Neural crest cell (in vitro differentiated cells): ENCODE measurements around the gene CLNK. TPM values are rescaled to one million over a fixed set of nuclear protein-coding genes. Genes with fewer than 3 reads are reported as not detected.

Experiments
- DNase-seq: peaks from one replicate; pipeline ENCODE4 v3.0.0; 2021; ENCODE audit warnings: low read depth, mixed read lengths, low spot score
- H3K27ac Mint-ChIP-seq: one replicate; pipeline ENCODE4 v1.8.0; 2021; ENCODE audit warnings: mild to moderate bottlenecking, mixed read lengths; ENCODE audit not compliant: unreplicated experiment
- H3K27me3 Mint-ChIP-seq: 2 replicates; pipeline ENCODE4 v1.8.0; 2021; ENCODE audit warnings: low read depth, mild to moderate bottlenecking, mixed read lengths
- H3K36me3 Mint-ChIP-seq: 2 replicates; pipeline ENCODE4 v1.8.0; 2021; ENCODE audit warnings: low read depth, mild to moderate bottlenecking, mixed read lengths
- H3K4me1 Mint-ChIP-seq: 2 replicates; pipeline ENCODE4 v1.8.0; 2021; ENCODE audit warnings: mixed read lengths
- H3K4me3 Mint-ChIP-seq: one replicate; pipeline ENCODE4 v1.8.0; 2021; ENCODE audit warnings: mild to moderate bottlenecking, mixed read lengths
- H3K9me3 Mint-ChIP-seq: 2 replicates; pipeline ENCODE4 v1.8.0; 2021; ENCODE audit warnings: mixed read lengths
- CTCF ChIP-seq: fragments of 200-600 bp; sonication (generic); conservative IDR thresholded peaks from 2 replicates; pipeline ENCODE4 v1.5.0; 2021; ENCODE audit warnings: antibody characterized with exemption, mild to moderate bottlenecking
- total RNA-seq: library from RNA; stranded (reverse); gene quantifications from 2 replicates; pipeline ENCODE4 v1.2.1, GENCODE V29; 2021

CLNK gene
- total RNA-seq, 1 donor from 2014 or later: not detected

- H3K4me3 Mint-ChIP-seq: no peak overlapping the region
- H3K9me3 Mint-ChIP-seq: no peaks in the 10 kb centered on the region
- no peak overlapping the region for H3K27ac Mint-ChIP-seq
- no peaks in the 10 kb centered on the region for H3K36me3 Mint-ChIP-seq
- no peak for DNase-seq
- no peak for TF ChIP-seq CTCF
- no peaks in the 10 kb centered on the region for H3K27me3 Mint-ChIP-seq
- H3K4me1 Mint-ChIP-seq: peaks cover 13% of the 10 kb centered on the region
These were observed 4.3 kb upstream of the CLNK start for GRCh38 chr4:10688846-10689245.

GRCh38 chr4:10688022-10688421, 3.5 kb upstream of the CLNK start:
- TF ChIP-seq CTCF: no peak
- Mint-ChIP-seq H3K27me3 (no peaks in the 10 kb centered on the region), H3K4me1 (peaks cover 13% of the 10 kb centered on the region), H3K9me3 (no peaks in the 10 kb centered on the region), H3K27ac (no peak overlapping the region), H3K4me3 (no peak overlapping the region), H3K36me3 (no peaks in the 10 kb centered on the region)
- no peak for DNase-seq

- DNase-seq: no peak
- Mint-ChIP-seq H3K4me3 (no peak overlapping the region), H3K36me3 (no peaks in the 10 kb centered on the region), H3K4me1 (peaks cover 13% of the 10 kb centered on the region), H3K9me3 (no peaks in the 10 kb centered on the region), H3K27me3 (no peaks in the 10 kb centered on the region), H3K27ac (no peak overlapping the region)
- no peak for TF ChIP-seq CTCF
These were observed 3.0 kb upstream of the CLNK start for GRCh38 chr4:10687526-10687925.

GRCh38 chr4:10682397-10682796, 2.2 kb downstream of the CLNK start:
- no peak for DNase-seq
- Mint-ChIP-seq H3K9me3 (no peaks in the 10 kb centered on the region), H3K27me3 (no peaks in the 10 kb centered on the region), H3K27ac (no peak overlapping the region), H3K4me1 (peaks cover 10% of the 10 kb centered on the region), H3K4me3 (no peak overlapping the region), H3K36me3 (no peaks in the 10 kb centered on the region)
- no peak for TF ChIP-seq CTCF

GRCh38 chr4:10677796-10678497, 6.6 kb downstream of the CLNK start:
- Mint-ChIP-seq H3K27me3 (no peaks in the 10 kb centered on the region), H3K9me3 (no peaks in the 10 kb centered on the region), H3K27ac (no peak overlapping the region), H3K36me3 (no peaks in the 10 kb centered on the region), H3K4me1 (no peaks in the 10 kb centered on the region), H3K4me3 (no peak overlapping the region)
- TF ChIP-seq CTCF: no peak
- DNase-seq: no peak
